GM23338 (cell line): ENCODE measurements around the gene ADAM15.

Experiments
- CREB1 ChIP-seq: fragments of 250-450 bp; sonication (Bioruptor Pico); IDR thresholded peaks from 2 replicates; pipeline ENCODE4 v1.5.0; 2020; ENCODE audit warnings: low read depth, mild to moderate bottlenecking, moderate library complexity
- EZH2 ChIP-seq: fragments of 200-600 bp; sonication (generic); IDR thresholded peaks from one replicate; pipeline ENCODE4 v1.8.0; 2017; ENCODE audit warnings: antibody characterized with exemption, mild to moderate bottlenecking, low read depth; ENCODE audit not compliant: unreplicated experiment
- EZH2phosphoT487 ChIP-seq: fragments of 200-600 bp; sonication (generic); IDR thresholded peaks from one replicate; pipeline ENCODE4 v1.8.1; 2018; ENCODE audit warnings: antibody characterized with exemption; ENCODE audit not compliant: unreplicated experiment
- POLR2AphosphoS5 ChIP-seq: IDR thresholded peaks from 2 replicates; pipeline ENCODE4 v1.6.1; 2016; ENCODE audit warnings: antibody characterized with exemption, low read depth
- STAT1 ChIP-seq: IDR thresholded peaks from one replicate; pipeline ENCODE4 v1.6.1; 2016; ENCODE audit warnings: antibody characterized with exemption; ENCODE audit not compliant: unreplicated experiment
- ZNF114 ChIP-seq: fragments of 250-450 bp; sonication (Bioruptor Pico); IDR thresholded peaks from 2 replicates; pipeline ENCODE4 v1.5.0; 2020; ENCODE audit warnings: mild to moderate bottlenecking, moderate library complexity
- ZNF462 ChIP-seq: fragments of 250-450 bp; sonication (Bioruptor Pico); IDR thresholded peaks from 2 replicates; pipeline ENCODE4 v1.5.0; 2020; ENCODE audit warnings: mild to moderate bottlenecking, moderate library complexity
- TF ChIP-seq, protein P1 (sequence below), 2 experiments: fragments of 200-600 bp in 1 of 2; sonication (generic) in 1 of 2; conservative IDR thresholded peaks; 2 replicates each; pipeline versions ENCODE4 v1.5.1 to v1.6.1; 2016 to 2017; ENCODE audit warnings: antibody characterized with exemption in 2 of 2, low read depth in 2 of 2, mild to moderate bottlenecking in 2 of 2, moderate library complexity in 1 of 2
- TF ChIP-seq, protein P2 (sequence below): IDR thresholded peaks from one replicate; pipeline ENCODE4 v1.6.1; 2018; ENCODE audit warnings: antibody characterized with exemption; ENCODE audit not compliant: unreplicated experiment
- TF ChIP-seq, protein P3 (sequence below): IDR thresholded peaks from 2 replicates; pipeline ENCODE4 v1.6.1; 2016; ENCODE audit warnings: antibody characterized with exemption

DNA sequence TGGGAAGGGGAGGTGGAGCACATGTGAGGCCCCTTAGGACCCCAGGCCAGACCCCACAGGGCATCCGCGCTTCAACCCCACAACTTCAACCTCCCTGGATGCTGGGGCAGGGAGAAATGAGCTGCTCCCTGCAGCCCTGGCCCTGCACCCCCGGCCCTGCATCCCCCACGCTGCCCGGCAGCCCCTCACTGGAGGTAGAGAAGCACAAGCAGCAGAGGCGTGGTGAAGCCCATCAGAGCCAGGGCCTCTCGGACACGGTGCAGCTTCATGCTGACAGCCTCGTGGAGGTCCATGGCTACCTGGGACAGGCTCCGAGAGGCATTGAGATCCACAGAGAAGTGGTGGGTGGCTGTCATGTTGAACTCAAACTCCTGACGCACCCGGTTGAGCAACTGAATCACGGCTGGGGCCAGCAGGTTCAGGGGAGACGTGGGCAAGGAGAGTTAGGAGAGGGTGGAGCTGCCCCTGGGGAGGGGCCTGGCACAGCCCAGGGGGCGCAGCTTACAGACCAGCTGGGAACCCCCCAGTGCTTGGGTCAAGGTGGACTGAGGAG lies 20.8 kb upstream of the ADAM15 start:
- TF ChIP-seq, protein P1, sequence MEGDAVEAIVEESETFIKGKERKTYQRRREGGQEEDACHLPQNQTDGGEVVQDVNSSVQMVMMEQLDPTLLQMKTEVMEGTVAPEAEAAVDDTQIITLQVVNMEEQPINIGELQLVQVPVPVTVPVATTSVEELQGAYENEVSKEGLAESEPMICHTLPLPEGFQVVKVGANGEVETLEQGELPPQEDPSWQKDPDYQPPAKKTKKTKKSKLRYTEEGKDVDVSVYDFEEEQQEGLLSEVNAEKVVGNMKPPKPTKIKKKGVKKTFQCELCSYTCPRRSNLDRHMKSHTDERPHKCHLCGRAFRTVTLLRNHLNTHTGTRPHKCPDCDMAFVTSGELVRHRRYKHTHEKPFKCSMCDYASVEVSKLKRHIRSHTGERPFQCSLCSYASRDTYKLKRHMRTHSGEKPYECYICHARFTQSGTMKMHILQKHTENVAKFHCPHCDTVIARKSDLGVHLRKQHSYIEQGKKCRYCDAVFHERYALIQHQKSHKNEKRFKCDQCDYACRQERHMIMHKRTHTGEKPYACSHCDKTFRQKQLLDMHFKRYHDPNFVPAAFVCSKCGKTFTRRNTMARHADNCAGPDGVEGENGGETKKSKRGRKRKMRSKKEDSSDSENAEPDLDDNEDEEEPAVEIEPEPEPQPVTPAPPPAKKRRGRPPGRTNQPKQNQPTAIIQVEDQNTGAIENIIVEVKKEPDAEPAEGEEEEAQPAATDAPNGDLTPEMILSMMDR (conservative IDR thresholded peaks at IDR 0.05; ENCODE audit: low read depth in 2 of 2) = no peak
- TF ChIP-seq ZNF114 (CRISPR knock-in tag) (no peak), EZH2 (no peak), POLR2AphosphoS5 (no peak), CREB1 (CRISPR knock-in tag) (no peak), STAT1 (no peak), EZH2phosphoT487 (no peak), ZNF462 (CRISPR knock-in tag) (no peak)
- TF ChIP-seq, protein P2, sequence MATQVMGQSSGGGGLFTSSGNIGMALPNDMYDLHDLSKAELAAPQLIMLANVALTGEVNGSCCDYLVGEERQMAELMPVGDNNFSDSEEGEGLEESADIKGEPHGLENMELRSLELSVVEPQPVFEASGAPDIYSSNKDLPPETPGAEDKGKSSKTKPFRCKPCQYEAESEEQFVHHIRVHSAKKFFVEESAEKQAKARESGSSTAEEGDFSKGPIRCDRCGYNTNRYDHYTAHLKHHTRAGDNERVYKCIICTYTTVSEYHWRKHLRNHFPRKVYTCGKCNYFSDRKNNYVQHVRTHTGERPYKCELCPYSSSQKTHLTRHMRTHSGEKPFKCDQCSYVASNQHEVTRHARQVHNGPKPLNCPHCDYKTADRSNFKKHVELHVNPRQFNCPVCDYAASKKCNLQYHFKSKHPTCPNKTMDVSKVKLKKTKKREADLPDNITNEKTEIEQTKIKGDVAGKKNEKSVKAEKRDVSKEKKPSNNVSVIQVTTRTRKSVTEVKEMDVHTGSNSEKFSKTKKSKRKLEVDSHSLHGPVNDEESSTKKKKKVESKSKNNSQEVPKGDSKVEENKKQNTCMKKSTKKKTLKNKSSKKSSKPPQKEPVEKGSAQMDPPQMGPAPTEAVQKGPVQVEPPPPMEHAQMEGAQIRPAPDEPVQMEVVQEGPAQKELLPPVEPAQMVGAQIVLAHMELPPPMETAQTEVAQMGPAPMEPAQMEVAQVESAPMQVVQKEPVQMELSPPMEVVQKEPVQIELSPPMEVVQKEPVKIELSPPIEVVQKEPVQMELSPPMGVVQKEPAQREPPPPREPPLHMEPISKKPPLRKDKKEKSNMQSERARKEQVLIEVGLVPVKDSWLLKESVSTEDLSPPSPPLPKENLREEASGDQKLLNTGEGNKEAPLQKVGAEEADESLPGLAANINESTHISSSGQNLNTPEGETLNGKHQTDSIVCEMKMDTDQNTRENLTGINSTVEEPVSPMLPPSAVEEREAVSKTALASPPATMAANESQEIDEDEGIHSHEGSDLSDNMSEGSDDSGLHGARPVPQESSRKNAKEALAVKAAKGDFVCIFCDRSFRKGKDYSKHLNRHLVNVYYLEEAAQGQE = no peak
- TF ChIP-seq, protein P3, sequence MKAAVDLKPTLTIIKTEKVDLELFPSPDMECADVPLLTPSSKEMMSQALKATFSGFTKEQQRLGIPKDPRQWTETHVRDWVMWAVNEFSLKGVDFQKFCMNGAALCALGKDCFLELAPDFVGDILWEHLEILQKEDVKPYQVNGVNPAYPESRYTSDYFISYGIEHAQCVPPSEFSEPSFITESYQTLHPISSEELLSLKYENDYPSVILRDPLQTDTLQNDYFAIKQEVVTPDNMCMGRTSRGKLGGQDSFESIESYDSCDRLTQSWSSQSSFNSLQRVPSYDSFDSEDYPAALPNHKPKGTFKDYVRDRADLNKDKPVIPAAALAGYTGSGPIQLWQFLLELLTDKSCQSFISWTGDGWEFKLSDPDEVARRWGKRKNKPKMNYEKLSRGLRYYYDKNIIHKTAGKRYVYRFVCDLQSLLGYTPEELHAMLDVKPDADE = no peak
